GM12878 (cell line): ENCODE measurements around the gene HEXB. TPM values are rescaled to one million over a fixed set of nuclear protein-coding genes. Genes with fewer than 3 reads are reported as not detected.

Experiments used
- ATAC-seq: fragments of 200-7000 bp; cut with Tn5 transposase; 3 replicates; pipeline ENCODE4 v1.9.1; 2020; ENCODE audit warnings: mild to moderate bottlenecking, moderate library complexity
- BruUV-seq: library from RNA; stranded (reverse); fragments of 400-500 nt; replicated peaks from 2 replicates; lab custom pipeline; 2021; lab: Mats Ljungman, UMichigan
- CTCF ChIA-PET: fragments of 300-600 bp; sonication (Branson Sonifier 250); formaldehyde crosslinking; extraction: SDS; loops from one replicate; lab custom pipeline; 2021; ENCODE audit warnings: inconsistent platforms; lab: Yijun Ruan, JAX
- POLR2A ChIA-PET: fragments of 350-600 bp; formaldehyde crosslinking; extraction: SDS; loops from one replicate; lab custom pipeline; 2021; ENCODE audit warnings: inconsistent platforms; lab: Charles Lee
- RAD21 ChIA-PET: fragments of 300-600 bp; sonication (Branson Sonifier 250); formaldehyde crosslinking; loops from one replicate; lab custom pipeline; 2023; ENCODE audit warnings: antibody characterized with exemption; ENCODE audit not compliant: unreplicated experiment; lab: Charles Lee
- SMC1A ChIA-PET: fragments of 300-600 bp; sonication (Branson Sonifier 250); formaldehyde crosslinking; loops from one replicate; lab custom pipeline; 2023; ENCODE audit not compliant: unreplicated experiment, uncharacterized antibody; lab: Charles Lee
- DNase-seq: peaks from one replicate; pipeline ENCODE4 v3.0.0-alpha.2; 2011; ENCODE audit warnings: low read depth, low spot score
- FAIRE-seq: peaks from 3 replicates; lab custom pipeline; 2011; peaks lifted over from hg19 to GRCh38; lab: Jason Lieb, UNC
- H2AFZ ChIP-seq: 2 replicates; pipeline ENCODE4 v1.6.0; 2011; ENCODE audit warnings: low read depth, low read length, control low read depth; ENCODE audit not compliant: control insufficient read depth
- H3K27ac ChIP-seq: 2 replicates; pipeline ENCODE4 v1.5.1; 2011; ENCODE audit warnings: control low read depth; ENCODE audit not compliant: control insufficient read depth, insufficient read depth
- H3K27me3 ChIP-seq, 2 experiments: replicated peaks in 1 of 2; 2 replicates each; pipeline versions ENCODE4 v1.6.0 to v1.6.1; 2011; ENCODE audit warnings: low read length in 1 of 2; ENCODE audit not compliant: control insufficient read depth in 2 of 2, insufficient read depth in 2 of 2
- H3K36me3 ChIP-seq, 2 experiments: 2 replicates each; pipeline ENCODE4 v1.5.1; 2011; ENCODE audit warnings: low read length in 1 of 2; ENCODE audit not compliant: control insufficient read depth in 2 of 2, insufficient read depth in 2 of 2
- H3K4me1 ChIP-seq: 2 replicates; pipeline ENCODE4 v1.6.1; 2011; ENCODE audit warnings: mild to moderate bottlenecking, low read length, moderate library complexity, mixed read lengths; ENCODE audit not compliant: control insufficient read depth, insufficient read depth
- H3K4me2 ChIP-seq: 2 replicates; pipeline ENCODE4 v1.6.0; 2011; ENCODE audit warnings: control low read depth; ENCODE audit not compliant: control insufficient read depth, insufficient read depth
- H3K4me3 ChIP-seq: fragments of 200-600 bp; sonication (generic); 2 replicates; pipeline ENCODE4 v1.5.1; 2016
- H3K79me2 ChIP-seq: 2 replicates; pipeline ENCODE4 v1.6.0; 2011; ENCODE audit warnings: low read length; ENCODE audit not compliant: control insufficient read depth, insufficient read depth
- H3K9ac ChIP-seq: 2 replicates; pipeline ENCODE4 v1.8.0; 2011; ENCODE audit warnings: low read length, control low read depth, mixed read lengths; ENCODE audit not compliant: control insufficient read depth, insufficient read depth
- H3K9me3 ChIP-seq: replicated peaks from 3 replicates; pipeline ENCODE4 v1.5.1; 2011; ENCODE audit warnings: mild to moderate bottlenecking, low read length; ENCODE audit not compliant: control insufficient read depth, insufficient read depth
- H4K20me1 ChIP-seq: 2 replicates; pipeline ENCODE4 v1.6.0; 2011; ENCODE audit not compliant: control insufficient read depth, insufficient read depth
- BACH1 ChIP-seq: fragments of 450-650 bp; IDR thresholded peaks from 2 replicates; pipeline ENCODE4 v1.6.1; 2017; ENCODE audit warnings: mild to moderate bottlenecking, borderline replicate concordance
- GABPA ChIP-seq: IDR thresholded peaks from 2 replicates; pipeline ENCODE4 v1.6.1; 2014; ENCODE audit warnings: antibody characterized with exemption, low read depth, mild to moderate bottlenecking, inconsistent platforms
- MLLT1 ChIP-seq: fragments of 450-650 bp; IDR thresholded peaks from 2 replicates; pipeline ENCODE4 v1.6.1; 2016; ENCODE audit warnings: mild to moderate bottlenecking
- PKNOX1 ChIP-seq: fragments of 450-650 bp; IDR thresholded peaks from 2 replicates; pipeline ENCODE4 v1.6.1; 2016; ENCODE audit warnings: mild to moderate bottlenecking
- PML ChIP-seq: IDR thresholded peaks from 2 replicates; pipeline ENCODE4 v1.6.1; 2012; ENCODE audit warnings: low read length, inconsistent platforms
- SMARCA5 ChIP-seq: fragments of 450-650 bp; IDR thresholded peaks from 2 replicates; pipeline ENCODE4 v1.6.1; 2017; ENCODE audit warnings: mild to moderate bottlenecking
- SREBF1 ChIP-seq: IDR thresholded peaks from 2 replicates; pipeline ENCODE4 v1.6.1; 2012; ENCODE audit warnings: mild to moderate bottlenecking, low read length
- ZNF274 ChIP-seq: IDR thresholded peaks from one replicate; pipeline ENCODE4 v1.8.0; 2011; ENCODE audit not compliant: insufficient read length, insufficient read depth
- WGBS: methylation state at CpG from one replicate; pipeline ENCODE4 v1.1.6; 2016; ENCODE audit warnings: low lambda C conversion rate; ENCODE audit not compliant: insufficient replicate concordance, insufficient coverage; ENCODE audit errors: missing lambda C conversion rate; 5-methylcytosine and 5-hydroxymethylcytosine counted together
- in situ Hi-C: fragments of 300-500 bp; cut with MboI; formaldehyde crosslinking; loops from 9 replicates; pipeline ENCODE4 v1.14.3; 2018; ENCODE audit warnings: mixed read lengths
- intact Hi-C: fragments of 100-400 bp; cut with micrococcal nuclease; formaldehyde crosslinking; loops from one replicate; pipeline ENCODE4 v1.14.2; 2022; ENCODE audit not compliant: unreplicated experiment
- polyA plus RNA-seq, 11 experiments: library from polyadenylated mRNA; depleted of rRNA in 4 of 11; unstranded in 6 of 11; stranded (reverse) in 5 of 11; fragments of >200 nt; fragmentation: Nextera tagmentation in 4 of 11; fragmentation: Illumina TruSeq in 1 of 11; extraction: Ambion mirVana in 4 of 11; extraction: Trizol in 1 of 11; gene quantifications; 1 replicate in 1 of 11; 2 replicates in 10 of 11; pipeline versions ENCODE4 v1.2.1 to v1.2.3, GENCODE V29; 2011 to 2016; ENCODE audit warnings: inconsistent platforms in 2 of 11, missing spikeins in 2 of 11, low read depth in 1 of 11
- total RNA-seq, 4 experiments: library from RNA; depleted of rRNA in 3 of 4; stranded (reverse); fragments of >200 nt in 3 of 4; fragmentation: Illumina TruSeq in 1 of 4; extraction: Trizol in 1 of 4; gene quantifications; 2 replicates each; pipeline versions ENCODE4 v1.2.1 to v1.2.3, GENCODE V29; 2013 to 2021
- TF ChIP-seq, protein P1 (sequence below): fragments of 450-650 bp; IDR thresholded peaks from 2 replicates; pipeline ENCODE4 v1.6.1; 2017; ENCODE audit warnings: mild to moderate bottlenecking, low read depth, inconsistent platforms; ENCODE audit not compliant: poor library complexity, severe bottlenecking

Gene HEXB
- total and polyA plus RNA-seq, 10 of the 15 experiments (the other 5 are each of a cell fraction or from before 2014, with no cell fraction given): 13.5 to 76.0 (median 42.6) TPM

- FAIRE-seq (no peak), ATAC-seq (no peak), DNase-seq (no peak)
- intact Hi-C loops: loop anchor here (2.0 to 10.0 kb wide), 4 partner anchors 355 to 1059 kb away; no protein-coding TSS in a partner anchor
- Histone ChIP-seq H3K4me1 (no peaks in the 10 kb centered on the region), H3K9me3 (no peaks in the 10 kb centered on the region), H3K27me3 (no peaks in the 10 kb centered on the region; a peak in 1 of 4 replicates), H3K79me2 (no peaks in the 10 kb centered on the region), H3K4me2 (no peak overlapping the region), H3K36me3 (no peaks in the 10 kb centered on the region), H3K9ac (no peak overlapping the region), H3K27ac (no peak overlapping the region), H4K20me1 (no peaks in the 10 kb centered on the region), H2AFZ (no peak overlapping the region), H3K4me3 (no peak overlapping the region)
- TF ChIP-seq MLLT1 (no peak), BACH1 (no peak), GABPA (no peak)
- BruUV-seq: no TSS peak
- ChIA-PET CTCF (interaction anchor here (0.7 to 3.7 kb wide), 25 partner anchors 9 to 1131 kb away, joined by 3 to 54 read pairs (median 4); partner anchors contain the start of gene ENC1), RAD21 (interaction anchor here (0.7 to 1.9 kb wide), 11 partner anchors 9 to 1059 kb away, joined by 3 to 15 read pairs (median 3); partner anchors contain the start of genes ENC1 and HEXB), POLR2A (interaction anchor here (1.4 kb wide), 1 partner anchor 724 kb away, joined by 3 read pairs; no protein-coding TSS in a partner anchor), SMC1A (interaction anchor here (0.6 to 2.5 kb wide), 13 partner anchors 9 to 1027 kb away, joined by 3 to 35 read pairs (median 3); no protein-coding TSS in a partner anchor)
- 0% methylated on average over 1 of the region's 1 CpG for WGBS
- in situ Hi-C loops: loop anchor here (5.0 kb wide), 3 partner anchors 612 to 1062 kb away; no protein-coding TSS in a partner anchor
These were observed 35.5 kb upstream of the HEXB start for GRCh38 chr5:74649421-74649973.

DNA sequence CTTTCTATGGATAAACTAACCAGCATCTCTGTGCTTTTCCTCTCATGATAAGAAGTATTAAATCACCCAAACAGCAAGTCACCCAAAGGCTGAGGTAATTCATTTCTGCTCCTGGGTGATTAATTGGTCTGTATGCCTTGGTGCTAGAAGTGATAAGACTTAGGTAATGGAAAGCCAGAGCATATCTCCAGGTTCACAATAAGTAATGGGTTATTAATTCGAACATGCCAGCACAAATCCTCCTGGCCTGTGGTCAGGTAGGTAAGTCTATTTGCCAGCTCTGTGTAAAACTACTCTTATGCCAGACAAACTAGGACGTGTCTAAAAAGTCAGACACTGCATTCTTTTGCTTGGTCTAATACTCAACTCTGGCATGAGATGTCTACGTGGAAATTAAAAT is 33.3 kb upstream of the HEXB start:
- ChIA-PET RAD21 (no interaction called here), SMC1A (interaction anchor here (0.7 kb wide), 1 partner anchor 17 kb away, joined by 3 read pairs; no protein-coding TSS in a partner anchor), CTCF (interaction anchor here (3.7 kb wide), 1 partner anchor 749 kb away, joined by 54 read pairs; no protein-coding TSS in a partner anchor), POLR2A (no interaction called here)
- 28% methylated on average over 3 of the region's 3 CpGs for WGBS
- ATAC-seq (no peak), FAIRE-seq (no peak), DNase-seq (no peak)
- no TSS peak for BruUV-seq
- no peak overlapping the region for H3K27ac ChIP-seq
- no peaks in the 10 kb centered on the region for H3K4me1 ChIP-seq
- intact Hi-C loops (no loop called here), in situ Hi-C loops (no loop called here)
- no peak overlapping the region for H3K4me3 ChIP-seq
- no peak overlapping the region for H3K4me2 ChIP-seq
- H3K36me3 ChIP-seq: no peaks in the 10 kb centered on the region
- TF ChIP-seq SMARCA5 (no peak), ZNF274 (no peak), PKNOX1 (no peak), PML (no peak), SREBF1 (no peak)
- TF ChIP-seq, protein P1, sequence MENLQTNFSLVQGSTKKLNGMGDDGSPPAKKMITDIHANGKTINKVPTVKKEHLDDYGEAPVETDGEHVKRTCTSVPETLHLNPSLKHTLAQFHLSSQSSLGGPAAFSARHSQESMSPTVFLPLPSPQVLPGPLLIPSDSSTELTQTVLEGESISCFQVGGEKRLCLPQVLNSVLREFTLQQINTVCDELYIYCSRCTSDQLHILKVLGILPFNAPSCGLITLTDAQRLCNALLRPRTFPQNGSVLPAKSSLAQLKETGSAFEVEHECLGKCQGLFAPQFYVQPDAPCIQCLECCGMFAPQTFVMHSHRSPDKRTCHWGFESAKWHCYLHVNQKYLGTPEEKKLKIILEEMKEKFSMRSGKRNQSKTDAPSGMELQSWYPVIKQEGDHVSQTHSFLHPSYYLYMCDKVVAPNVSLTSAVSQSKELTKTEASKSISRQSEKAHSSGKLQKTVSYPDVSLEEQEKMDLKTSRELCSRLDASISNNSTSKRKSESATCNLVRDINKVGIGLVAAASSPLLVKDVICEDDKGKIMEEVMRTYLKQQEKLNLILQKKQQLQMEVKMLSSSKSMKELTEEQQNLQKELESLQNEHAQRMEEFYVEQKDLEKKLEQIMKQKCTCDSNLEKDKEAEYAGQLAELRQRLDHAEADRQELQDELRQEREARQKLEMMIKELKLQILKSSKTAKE: no peak
- H4K20me1 ChIP-seq: no peaks in the 10 kb centered on the region
- no peak overlapping the region for H2AFZ ChIP-seq
- H3K27me3 ChIP-seq: no peaks in the 10 kb centered on the region; a peak in 1 of 4 replicates
- H3K9ac ChIP-seq: no peak overlapping the region
- H3K79me2 ChIP-seq: no peaks in the 10 kb centered on the region
- no peaks in the 10 kb centered on the region for H3K9me3 ChIP-seq
